WTC11 (cell line): ENCODE data around the gene THAP9.

ENCODE experiments used
- MAX ChIP-seq: sonication (generic); formaldehyde crosslinking; IDR thresholded peaks from 2 replicates; pipeline ENCODE4 v1.8.0; 2022; ENCODE audit warnings: mild to moderate bottlenecking, missing genetic modification reagents
- TP53 ChIP-seq: sonication (generic); formaldehyde crosslinking; IDR thresholded peaks from 2 replicates; pipeline ENCODE4 v1.8.1; 2023; ENCODE audit warnings: mild to moderate bottlenecking, missing genetic modification reagents

GRCh38 chr4:82851318-82851717 is 49.2 kb upstream of the THAP9 start:
- TF ChIP-seq MAX (CRISPR knock-in tag) (no peak), TP53 (no peak)
